GM18858 (cell line): ENCODE results near the gene KNDC1.

Experiments
- ATAC-seq: cut with Tn5 transposase; IDR thresholded peaks from one replicate; pipeline ENCODE4 v1.9.1; 2021; ENCODE audit not compliant: unreplicated experiment

Gene KNDC1

DNA sequence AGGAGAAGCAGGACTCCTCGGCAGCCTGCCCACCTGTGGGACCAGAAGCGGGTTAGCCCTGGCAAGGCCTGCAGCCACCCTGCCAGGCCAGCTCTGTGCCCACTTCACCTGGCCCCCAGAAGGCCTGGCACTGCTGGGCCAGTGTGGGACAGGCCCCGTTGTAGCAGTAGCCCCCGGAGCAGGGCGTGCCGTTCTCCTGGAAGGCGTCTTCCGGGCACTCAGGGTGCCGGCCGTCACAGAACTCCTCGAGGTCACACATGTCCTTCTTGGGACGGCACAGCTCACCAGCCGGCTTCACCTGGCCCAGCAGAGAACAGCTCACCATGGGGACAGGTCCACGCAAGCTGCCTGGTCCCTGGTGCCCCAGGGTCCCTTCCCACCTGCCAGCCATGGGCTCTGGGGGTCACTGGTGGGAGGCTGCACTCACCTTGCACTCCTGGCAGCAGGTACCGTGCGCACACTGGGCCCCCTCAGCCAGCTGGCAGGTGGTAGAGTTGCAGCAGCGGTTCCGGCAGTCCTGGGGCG lies 110.8 kb downstream of the KNDC1 start:
- no peak for ATAC-seq

DNA sequence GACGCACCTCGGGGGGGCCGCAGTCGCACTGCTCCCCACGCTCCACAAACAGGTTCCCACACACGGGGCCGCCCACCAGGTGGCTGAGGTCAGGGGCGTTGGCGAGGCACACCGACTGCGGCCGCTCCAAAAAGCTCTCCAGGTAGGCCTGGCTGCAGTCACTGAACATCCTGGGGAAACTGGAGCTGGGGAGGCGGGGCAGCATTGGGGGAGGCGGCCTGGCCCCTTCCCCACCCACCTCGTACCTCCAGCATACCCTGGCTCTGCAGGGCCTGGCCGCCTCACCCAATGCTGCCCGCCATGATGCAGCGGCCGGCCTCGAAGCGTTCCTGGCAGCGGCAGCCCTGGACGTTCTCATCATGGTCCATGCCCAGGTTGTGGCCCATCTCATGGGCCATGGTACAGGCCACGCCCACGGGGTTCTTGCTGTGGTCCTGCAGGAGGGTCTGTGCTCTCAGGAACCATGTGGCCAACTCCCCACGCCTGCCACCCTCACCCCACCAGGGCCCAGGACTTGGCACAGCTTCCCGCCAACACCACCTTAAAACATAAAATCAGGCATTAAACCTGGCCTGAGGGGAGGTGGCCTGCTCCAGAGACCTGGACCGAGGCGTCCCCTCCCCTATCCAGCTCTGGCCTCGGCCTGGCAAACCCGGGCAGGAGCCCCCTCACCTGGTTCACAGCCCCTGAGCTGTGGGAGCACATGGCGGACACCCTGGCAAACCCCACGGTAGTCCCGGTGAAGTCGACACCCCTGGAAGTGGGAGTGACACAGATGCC lies 111.7 kb downstream of the KNDC1 start:
- no peak for ATAC-seq

DNA sequence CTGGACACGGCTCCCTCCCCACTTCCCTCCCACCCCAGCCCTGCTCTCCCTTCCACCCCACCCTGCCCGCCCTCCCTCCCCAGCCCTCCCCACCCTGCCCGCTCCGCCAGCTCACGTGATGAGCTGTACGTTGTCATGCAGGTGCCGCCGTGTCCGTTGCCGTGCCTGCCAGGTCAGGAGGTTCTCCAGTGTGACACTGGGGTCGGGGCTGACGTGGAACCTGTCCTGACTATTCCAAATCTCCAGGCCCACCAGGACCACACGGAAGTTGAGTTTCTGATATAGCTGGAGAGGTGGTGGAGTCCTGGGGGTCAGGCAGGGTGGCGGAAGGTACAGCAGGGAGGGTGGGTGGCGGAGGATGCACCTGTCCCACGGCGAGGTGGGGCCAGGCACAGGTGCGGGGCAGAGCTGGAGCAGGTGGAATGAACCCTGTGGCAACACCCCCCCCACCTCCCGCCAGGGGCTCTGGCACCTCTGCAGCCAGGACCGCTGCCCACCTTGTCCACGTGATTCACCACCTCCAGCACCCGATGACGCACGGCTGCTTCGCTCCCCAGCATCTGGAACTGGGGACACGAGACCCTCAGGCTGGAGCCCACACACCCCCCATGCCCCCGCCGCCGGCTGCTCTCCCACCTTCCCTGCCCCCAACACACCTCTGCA lies 112.4 kb downstream of the KNDC1 start:
- ATAC-seq: no peak

DNA sequence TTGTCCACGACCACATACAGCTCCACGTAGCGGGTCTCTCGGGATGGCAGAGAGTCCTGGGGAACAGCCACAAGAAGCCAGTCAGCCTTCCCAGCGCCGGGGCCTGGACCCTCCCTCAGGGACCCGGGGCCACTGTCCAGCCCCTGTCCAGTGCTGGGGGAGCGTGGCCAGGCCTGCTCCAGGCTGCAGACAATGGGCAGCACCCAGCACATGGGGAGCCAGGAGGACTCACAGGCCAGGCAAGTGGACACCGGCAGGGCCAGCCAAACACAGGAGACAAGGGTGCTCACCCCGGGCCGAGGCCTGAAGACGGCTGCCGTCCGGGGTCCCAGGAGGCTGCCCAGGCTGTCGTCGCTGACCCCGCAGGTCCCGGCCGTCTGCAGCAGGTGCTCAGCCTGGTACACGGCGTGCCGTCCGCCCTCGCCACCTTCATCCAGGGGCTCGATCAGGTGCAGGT lies 113.0 kb downstream of the KNDC1 start:
- no peak for ATAC-seq

DNA sequence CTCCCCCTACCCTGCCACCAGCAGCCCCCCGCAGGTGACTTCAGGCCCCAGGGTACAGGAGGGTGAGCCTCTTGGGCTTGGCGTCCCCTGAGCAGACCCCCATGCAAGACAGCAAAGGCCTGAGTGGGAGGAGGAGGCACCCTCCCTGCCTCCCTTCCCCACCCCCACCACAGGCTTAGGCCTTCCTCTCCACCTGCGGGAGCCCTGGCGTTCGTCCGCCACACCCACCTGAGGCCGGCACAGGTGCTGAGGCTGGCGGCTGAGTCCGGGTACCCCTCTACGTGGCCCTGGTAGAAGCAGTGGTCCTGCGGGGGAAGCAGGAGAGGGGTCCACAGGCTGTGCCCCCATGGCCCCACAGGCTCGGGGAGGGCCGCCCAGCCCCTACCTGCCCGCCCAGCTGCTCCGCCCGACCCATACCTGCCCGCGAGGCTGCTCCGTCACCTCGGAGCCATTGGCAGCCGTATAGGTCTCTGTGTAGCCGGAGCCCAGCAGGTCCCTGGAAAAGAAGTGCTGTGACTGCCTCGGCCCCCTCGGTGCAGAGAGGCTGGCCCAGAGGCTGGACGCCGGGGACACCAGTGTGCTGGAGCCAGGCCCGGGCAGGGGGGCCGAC lies 113.6 kb downstream of the KNDC1 start:
- ATAC-seq: no peak

DNA sequence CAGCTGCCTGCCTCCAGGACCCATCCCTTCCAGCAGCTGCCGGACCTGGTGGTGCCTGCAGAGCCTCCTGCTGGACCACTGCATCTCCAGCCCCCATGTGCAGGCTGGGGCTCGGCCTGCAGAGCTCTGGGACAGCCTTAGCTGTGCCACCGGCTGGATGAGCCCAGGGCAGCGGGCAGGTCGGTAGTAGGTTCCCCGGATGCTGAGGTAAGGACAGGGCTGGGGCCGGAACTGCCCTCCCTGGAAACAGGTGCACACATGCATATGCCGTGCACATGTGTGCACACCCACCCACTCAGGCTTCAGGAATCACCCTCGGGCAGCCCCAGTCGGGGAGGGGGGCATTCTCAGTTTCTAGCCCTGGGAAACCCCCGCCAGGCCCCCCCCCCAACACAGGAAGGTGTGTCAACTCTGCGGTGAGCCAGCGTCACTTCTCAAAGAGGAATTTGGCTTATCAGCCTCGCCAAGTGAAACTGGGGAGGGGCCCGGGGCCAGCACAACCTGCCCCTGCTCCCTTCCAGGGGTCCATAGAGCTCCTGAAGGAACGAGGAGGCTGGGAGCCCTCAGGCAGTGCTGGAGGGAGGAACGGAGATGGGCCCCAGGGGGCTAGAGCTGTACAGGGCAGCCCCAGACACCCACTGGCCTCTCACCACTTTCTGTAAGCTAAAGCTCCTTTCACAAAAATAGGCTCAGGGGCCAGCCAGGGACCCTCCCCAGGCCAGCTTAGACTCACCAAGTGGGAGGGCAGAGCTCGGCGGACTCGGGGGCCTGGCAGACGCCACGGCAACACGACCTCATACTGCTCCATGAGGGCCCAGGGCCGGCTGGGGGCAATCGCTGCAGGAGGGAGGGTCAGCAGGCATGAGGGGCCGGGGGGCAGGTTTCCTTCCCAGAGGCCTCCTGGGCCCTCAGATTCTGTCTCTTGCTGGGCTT lies 115.0 kb downstream of the KNDC1 start:
- peak; percentile 43 for ATAC-seq

DNA sequence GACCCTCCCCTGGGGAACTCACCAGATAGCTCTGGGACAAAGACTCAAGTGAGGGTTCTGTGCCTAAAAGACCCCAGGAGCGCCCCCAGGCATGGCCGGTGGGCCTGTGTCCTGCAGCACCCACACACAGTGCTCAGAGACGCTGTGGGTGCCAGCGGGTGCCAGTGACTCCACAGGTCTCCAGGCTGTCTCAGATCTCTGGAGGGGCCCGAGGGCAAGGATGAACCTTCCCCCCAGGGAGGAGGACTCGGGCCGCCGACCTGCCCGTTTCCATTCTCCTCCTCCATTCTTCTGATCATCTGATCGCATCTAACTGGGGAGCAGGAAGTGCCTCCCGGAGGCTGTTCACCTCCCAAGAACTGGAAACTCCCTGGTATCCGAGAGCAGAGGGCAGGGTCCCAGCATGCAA lies 115.7 kb downstream of the KNDC1 start:
- ATAC-seq: no peak
